Measurements from ENCODE around the gene ITPK1. TPM values are rescaled to one million over a fixed set of nuclear protein-coding genes. Genes with fewer than 3 reads are reported as not detected.

Gene ITPK1
- total RNA-seq, 3 donors from 2014 or later (not counting 1 experiment from before 2014, with no cell fraction given): 73.2 to 74.8 (median 74.4) TPM

- WGBS (ENCODE audit: insufficient coverage): 93% methylated on average over 5 of the region's 5 CpGs
- no peak overlapping the region for H3K4me3 ChIP-seq (ENCODE audit: low read length)
- TF ChIP-seq, protein P1, sequence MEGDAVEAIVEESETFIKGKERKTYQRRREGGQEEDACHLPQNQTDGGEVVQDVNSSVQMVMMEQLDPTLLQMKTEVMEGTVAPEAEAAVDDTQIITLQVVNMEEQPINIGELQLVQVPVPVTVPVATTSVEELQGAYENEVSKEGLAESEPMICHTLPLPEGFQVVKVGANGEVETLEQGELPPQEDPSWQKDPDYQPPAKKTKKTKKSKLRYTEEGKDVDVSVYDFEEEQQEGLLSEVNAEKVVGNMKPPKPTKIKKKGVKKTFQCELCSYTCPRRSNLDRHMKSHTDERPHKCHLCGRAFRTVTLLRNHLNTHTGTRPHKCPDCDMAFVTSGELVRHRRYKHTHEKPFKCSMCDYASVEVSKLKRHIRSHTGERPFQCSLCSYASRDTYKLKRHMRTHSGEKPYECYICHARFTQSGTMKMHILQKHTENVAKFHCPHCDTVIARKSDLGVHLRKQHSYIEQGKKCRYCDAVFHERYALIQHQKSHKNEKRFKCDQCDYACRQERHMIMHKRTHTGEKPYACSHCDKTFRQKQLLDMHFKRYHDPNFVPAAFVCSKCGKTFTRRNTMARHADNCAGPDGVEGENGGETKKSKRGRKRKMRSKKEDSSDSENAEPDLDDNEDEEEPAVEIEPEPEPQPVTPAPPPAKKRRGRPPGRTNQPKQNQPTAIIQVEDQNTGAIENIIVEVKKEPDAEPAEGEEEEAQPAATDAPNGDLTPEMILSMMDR (IDR thresholded peaks at IDR 0.05): no peak
- H3K4me1 ChIP-seq (ENCODE audit: control insufficient read depth, insufficient read depth, low read length): peaks cover 68% of the 10 kb centered on the region
- H3K27ac ChIP-seq (ENCODE audit: low read length): peak overlapping the region; percentile 91
- no peaks in the 10 kb centered on the region for H3K36me3 Mint-ChIP-seq
- no peak for ATAC-seq
- H3K9me3 Mint-ChIP-seq: no peaks in the 10 kb centered on the region
- H3K36me3 ChIP-seq (ENCODE audit: control insufficient read depth, insufficient read depth, low read length): no peaks in the 10 kb centered on the region
- peak overlapping the region; percentile 82 to 84 for H3K27ac Mint-ChIP-seq
- no peaks in the 10 kb centered on the region for H3K27me3 ChIP-seq (ENCODE audit: control insufficient read depth, insufficient read depth, low read length)
- H3K27me3 Mint-ChIP-seq (ENCODE audit: low read depth in 2 of 2): no peaks in the 10 kb centered on the region
- no peak for DNase-seq
- H3K9me3 ChIP-seq (ENCODE audit: control insufficient read depth, insufficient read depth, low read length): no peaks in the 10 kb centered on the region
- intact Hi-C loops (cut with micrococcal nuclease): no loop called here
- peaks cover 45 to 77% of the 10 kb centered on the region in 2 donors for H3K4me1 Mint-ChIP-seq
- H3K4me3 Mint-ChIP-seq: no peak overlapping the region
Observed at GRCh38 chr14:93035585-93035916, 80.2 kb downstream of the ITPK1 start.

GRCh38 chr14:93034671-93034994 lies 81.1 kb downstream of the ITPK1 start:
- peaks cover 59% of the 10 kb centered on the region for H3K4me1 ChIP-seq (ENCODE audit: control insufficient read depth, insufficient read depth, low read length)
- no peak for ATAC-seq
- Mint-ChIP-seq H3K4me1 (peaks cover 41 to 74% of the 10 kb centered on the region in 2 donors), H3K27me3 (ENCODE audit: low read depth in 2 of 2) (no peaks in the 10 kb centered on the region), H3K36me3 (no peaks in the 10 kb centered on the region), H3K9me3 (no peaks in the 10 kb centered on the region), H3K4me3 (peak overlapping the region; percentile 60), H3K27ac (peak overlapping the region; percentile 65 to 84)
- no peak for DNase-seq
- H3K9me3 ChIP-seq (ENCODE audit: control insufficient read depth, insufficient read depth, low read length): no peaks in the 10 kb centered on the region
- intact Hi-C loops (cut with micrococcal nuclease): loop anchor here (1.0 kb wide), 3 partner anchors 79 to 105 kb away; no protein-coding TSS in a partner anchor
- no peak overlapping the region for H3K4me3 ChIP-seq (ENCODE audit: low read length)
- TF ChIP-seq, protein P1 (IDR thresholded peaks at IDR 0.05): peak; percentile 33
- no peaks in the 10 kb centered on the region for H3K27me3 ChIP-seq (ENCODE audit: control insufficient read depth, insufficient read depth, low read length)
- no peaks in the 10 kb centered on the region for H3K36me3 ChIP-seq (ENCODE audit: control insufficient read depth, insufficient read depth, low read length)
- peak overlapping the region; percentile 91 for H3K27ac ChIP-seq (ENCODE audit: low read length)
- 88% methylated on average over 5 of the region's 5 CpGs for WGBS (ENCODE audit: insufficient coverage)

GRCh38 chr14:93033983-93034670 lies 81.6 kb downstream of the ITPK1 start:
- H3K4me3 ChIP-seq (ENCODE audit: low read length): no peak overlapping the region
- H3K36me3 Mint-ChIP-seq: no peaks in the 10 kb centered on the region
- TF ChIP-seq, protein P1 (IDR thresholded peaks at IDR 0.05): peak; percentile 78

More at GRCh38 chr14:93033983-93034670, 81.6 kb downstream of the ITPK1 start:
- H3K36me3 ChIP-seq (ENCODE audit: control insufficient read depth, insufficient read depth, low read length): no peaks in the 10 kb centered on the region
- ATAC-seq (peak; percentile 58 to 70 (median 61)), DNase-seq (peak; percentile 53 to 69)
- Mint-ChIP-seq H3K27ac (peak overlapping the region; percentile 65 to 84), H3K4me3 (peak overlapping the region; percentile 60), H3K9me3 (no peaks in the 10 kb centered on the region), H3K27me3 (ENCODE audit: low read depth in 2 of 2) (no peaks in the 10 kb centered on the region), H3K4me1 (peaks cover 35 to 69% of the 10 kb centered on the region in 2 donors)
- H3K4me1 ChIP-seq (ENCODE audit: control insufficient read depth, insufficient read depth, low read length): peaks cover 55% of the 10 kb centered on the region
- WGBS (ENCODE audit: insufficient coverage): 23% methylated on average over 7 of the region's 7 CpGs
- H3K9me3 ChIP-seq (ENCODE audit: control insufficient read depth, insufficient read depth, low read length): no peaks in the 10 kb centered on the region
- intact Hi-C loops (cut with micrococcal nuclease): loop anchor here (1.0 kb wide), 3 partner anchors 79 to 105 kb away; no protein-coding TSS in a partner anchor
- no peaks in the 10 kb centered on the region for H3K27me3 ChIP-seq (ENCODE audit: control insufficient read depth, insufficient read depth, low read length)
- peak overlapping the region; percentile 91 for H3K27ac ChIP-seq (ENCODE audit: low read length)
